Skeletal muscle satellite cell (primary cell): ENCODE results near the gene LRGUK.

Source experiments
- H3K27me3 ChIP-seq: 2 replicates; pipeline ENCODE4 v1.7.0; 2013; ENCODE audit warnings: low read length; ENCODE audit not compliant: control insufficient read depth, insufficient read depth
- H3K36me3 ChIP-seq: 2 replicates; pipeline ENCODE4 v1.7.0; 2013; ENCODE audit warnings: mild to moderate bottlenecking, control low read depth, low read length; ENCODE audit not compliant: insufficient read depth
- H3K4me1 ChIP-seq: 2 replicates; pipeline ENCODE4 v1.7.0; 2013; ENCODE audit warnings: low read length; ENCODE audit not compliant: control insufficient read depth, insufficient read depth
- H3K4me2 ChIP-seq: 2 replicates; pipeline ENCODE4 v1.7.0; 2013; ENCODE audit warnings: mild to moderate bottlenecking, low read length
- H3K4me3 ChIP-seq: 2 replicates; pipeline ENCODE4 v1.7.0; 2013; ENCODE audit warnings: low read length
- H3K9ac ChIP-seq: 2 replicates; pipeline ENCODE4 v1.7.0; 2013; ENCODE audit warnings: mild to moderate bottlenecking, low read depth, low read length, moderate library complexity
- H3K9me3 ChIP-seq: replicated peaks from 2 replicates; pipeline ENCODE4 v1.7.0; 2013; ENCODE audit warnings: mild to moderate bottlenecking, control low read depth, low read length

LRGUK gene

GRCh38 chr7:134189559-134189958 is 62.4 kb downstream of the LRGUK start:
- Histone ChIP-seq H3K4me1 (peaks cover 12% of the 10 kb centered on the region), H3K4me2 (no peak overlapping the region), H3K36me3 (no peaks in the 10 kb centered on the region), H3K4me3 (no peak overlapping the region), H3K27me3 (no peaks in the 10 kb centered on the region), H3K9me3 (no peaks in the 10 kb centered on the region), H3K9ac (no peak overlapping the region)

- H3K4me2 ChIP-seq = no peak overlapping the region
- H3K9me3 ChIP-seq = no peaks in the 10 kb centered on the region
- H3K36me3 ChIP-seq = no peaks in the 10 kb centered on the region
- H3K4me1 ChIP-seq = no peaks in the 10 kb centered on the region
- no peak overlapping the region for H3K4me3 ChIP-seq
- no peaks in the 10 kb centered on the region for H3K27me3 ChIP-seq
- H3K9ac ChIP-seq = no peak overlapping the region
These were observed 64.7 kb downstream of the LRGUK start for GRCh38 chr7:134191876-134192275.

- no peaks in the 10 kb centered on the region for H3K9me3 ChIP-seq
- H3K36me3 ChIP-seq = no peaks in the 10 kb centered on the region
- no peaks in the 10 kb centered on the region for H3K27me3 ChIP-seq
- H3K4me3 ChIP-seq = no peak overlapping the region
- H3K9ac ChIP-seq = no peak overlapping the region
- no peak overlapping the region for H3K4me2 ChIP-seq
- no peaks in the 10 kb centered on the region for H3K4me1 ChIP-seq
These were observed 66.1 kb downstream of the LRGUK start for GRCh38 chr7:134193240-134193639.

GRCh38 chr7:134195252-134195651 is 68.1 kb downstream of the LRGUK start:
- Histone ChIP-seq H3K4me2 (no peak overlapping the region), H3K9me3 (no peaks in the 10 kb centered on the region), H3K4me1 (no peaks in the 10 kb centered on the region), H3K9ac (no peak overlapping the region), H3K4me3 (no peak overlapping the region), H3K36me3 (no peaks in the 10 kb centered on the region), H3K27me3 (no peaks in the 10 kb centered on the region)

- Histone ChIP-seq H3K9ac (no peak overlapping the region), H3K9me3 (no peaks in the 10 kb centered on the region), H3K4me3 (no peak overlapping the region), H3K4me1 (no peaks in the 10 kb centered on the region), H3K27me3 (no peaks in the 10 kb centered on the region), H3K36me3 (no peaks in the 10 kb centered on the region), H3K4me2 (no peak overlapping the region)
These were observed 69.3 kb downstream of the LRGUK start for GRCh38 chr7:134196439-134196838.

- Histone ChIP-seq H3K4me2 (no peak overlapping the region), H3K4me1 (no peaks in the 10 kb centered on the region), H3K9me3 (no peaks in the 10 kb centered on the region), H3K4me3 (no peak overlapping the region), H3K36me3 (no peaks in the 10 kb centered on the region), H3K9ac (no peak overlapping the region), H3K27me3 (no peaks in the 10 kb centered on the region)
These were observed 70.2 kb downstream of the LRGUK start for GRCh38 chr7:134197345-134197744.

- Histone ChIP-seq H3K9me3 (no peaks in the 10 kb centered on the region), H3K4me1 (no peaks in the 10 kb centered on the region), H3K9ac (no peak overlapping the region), H3K4me3 (no peak overlapping the region), H3K27me3 (no peaks in the 10 kb centered on the region), H3K4me2 (no peak overlapping the region), H3K36me3 (no peaks in the 10 kb centered on the region)
These were observed 73.8 kb downstream of the LRGUK start for GRCh38 chr7:134200970-134201369.

- Histone ChIP-seq H3K36me3 (no peaks in the 10 kb centered on the region), H3K27me3 (no peaks in the 10 kb centered on the region), H3K9me3 (no peaks in the 10 kb centered on the region)
These were observed 74.6 kb downstream of the LRGUK start for GRCh38 chr7:134201569-134202261.

GRCh38 chr7:134203186-134203889 is 76.2 kb downstream of the LRGUK start:
- Histone ChIP-seq H3K4me1 (no peaks in the 10 kb centered on the region), H3K36me3 (no peaks in the 10 kb centered on the region), H3K4me2 (no peak overlapping the region), H3K4me3 (no peak overlapping the region), H3K9ac (no peak overlapping the region), H3K27me3 (no peaks in the 10 kb centered on the region), H3K9me3 (no peaks in the 10 kb centered on the region)

More at GRCh38 chr7:134201569-134202261, 74.6 kb downstream of the LRGUK start:
- no peak overlapping the region for H3K9ac ChIP-seq
- no peak overlapping the region for H3K4me2 ChIP-seq
- H3K4me3 ChIP-seq = no peak overlapping the region
- H3K4me1 ChIP-seq = no peaks in the 10 kb centered on the region

GRCh38 chr7:134209322-134210015 is 82.3 kb downstream of the LRGUK start:
- Histone ChIP-seq H3K4me3 (no peak overlapping the region), H3K9me3 (no peaks in the 10 kb centered on the region), H3K4me2 (no peak overlapping the region), H3K36me3 (no peaks in the 10 kb centered on the region), H3K4me1 (no peaks in the 10 kb centered on the region), H3K27me3 (peaks cover 3% of the 10 kb centered on the region), H3K9ac (no peak overlapping the region)

- no peak overlapping the region for H3K9ac ChIP-seq
- H3K4me2 ChIP-seq = no peak overlapping the region
- H3K36me3 ChIP-seq = no peaks in the 10 kb centered on the region
- H3K27me3 ChIP-seq = peaks cover 3% of the 10 kb centered on the region
- H3K4me3 ChIP-seq = no peak overlapping the region
- H3K9me3 ChIP-seq = no peaks in the 10 kb centered on the region
- no peaks in the 10 kb centered on the region for H3K4me1 ChIP-seq
These were observed 83.1 kb downstream of the LRGUK start for GRCh38 chr7:134210227-134210626.
